NCI-H510A treated with DMSO at 0.1 percent for 48 hours (cell line): ENCODE measurements around the gene MUC2.

Experiments
- DNase-seq: peaks from one replicate; lab custom pipeline; 2025; lab: John Stamatoyannopoulos, UW

MUC2 gene

GRCh38 chr11:1087961-1088926, 13.6 kb downstream of the MUC2 start:
- DNase-seq, result no peak

GRCh38 chr11:1088927-1089737, 14.5 kb downstream of the MUC2 start:
- no peak for DNase-seq

GRCh38 chr11:1089738-1090599, 15.3 kb downstream of the MUC2 start:
- DNase-seq, result no peak

- DNase-seq, result no peak
These were observed 16.1 kb downstream of the MUC2 start for GRCh38 chr11:1090600-1091331.

- DNase-seq, result no peak
These were observed 16.8 kb downstream of the MUC2 start for GRCh38 chr11:1091332-1092083.

- no peak for DNase-seq
These were observed 17.5 kb downstream of the MUC2 start for GRCh38 chr11:1092145-1092670.

- DNase-seq, result no peak
These were observed 18.2 kb downstream of the MUC2 start for GRCh38 chr11:1092919-1093318.

- DNase-seq, result no peak
These were observed 25.1 kb downstream of the MUC2 start for GRCh38 chr11:1099519-1100355.

- no peak for DNase-seq
These were observed 26.0 kb downstream of the MUC2 start for GRCh38 chr11:1100417-1101245.

- DNase-seq, result no peak
These were observed 26.8 kb downstream of the MUC2 start for GRCh38 chr11:1101318-1102089.

GRCh38 chr11:1102221-1102971, 27.7 kb downstream of the MUC2 start:
- DNase-seq, result no peak

- DNase-seq, result no peak
These were observed 28.3 kb downstream of the MUC2 start for GRCh38 chr11:1102996-1103395.

- no peak for DNase-seq
These were observed 29.0 kb downstream of the MUC2 start for GRCh38 chr11:1103401-1104360.

GRCh38 chr11:1104411-1105182, 29.9 kb downstream of the MUC2 start:
- no peak for DNase-seq

- DNase-seq, result no peak
These were observed 30.5 kb downstream of the MUC2 start for GRCh38 chr11:1105183-1105565.
